ENCODE measurements around the gene NTF3.

Gene NTF3

GRCh38 chr12:5459051-5459782 lies 27.3 kb downstream of the NTF3 start:
- DNase-seq = no peak

- no peak for DNase-seq
Observed at GRCh38 chr12:5460817-5461216, 28.9 kb downstream of the NTF3 start.

- DNase-seq = peak; percentile 60
Observed at GRCh38 chr12:5461966-5462365, 30.1 kb downstream of the NTF3 start.

GRCh38 chr12:5464096-5464495 lies 32.2 kb downstream of the NTF3 start:
- DNase-seq = no peak

- no peak for DNase-seq
Observed at GRCh38 chr12:5465384-5465783, 33.5 kb downstream of the NTF3 start.

GRCh38 chr12:5466521-5466960 lies 34.6 kb downstream of the NTF3 start:
- DNase-seq = no peak

- DNase-seq = no peak
Observed at GRCh38 chr12:5467931-5468330, 36.0 kb downstream of the NTF3 start.

GRCh38 chr12:5470221-5470620 lies 38.3 kb downstream of the NTF3 start:
- DNase-seq = no peak

GRCh38 chr12:5470703-5471102 lies 38.8 kb downstream of the NTF3 start:
- DNase-seq = no peak

- DNase-seq = no peak
Observed at GRCh38 chr12:5473076-5473782, 41.3 kb downstream of the NTF3 start.

- no peak for DNase-seq
Observed at GRCh38 chr12:5473783-5474116, 41.8 kb downstream of the NTF3 start.

GRCh38 chr12:5476356-5476755 lies 44.4 kb downstream of the NTF3 start:
- no peak for DNase-seq

GRCh38 chr12:5478081-5478706 lies 46.3 kb downstream of the NTF3 start:
- no peak for DNase-seq

- DNase-seq = peak; percentile 63
Observed at GRCh38 chr12:5479761-5480160, 47.9 kb downstream of the NTF3 start.

GRCh38 chr12:5480218-5480937 lies 48.5 kb downstream of the NTF3 start:
- DNase-seq = no peak

- DNase-seq = no peak
Observed at GRCh38 chr12:5480938-5481303, 49.0 kb downstream of the NTF3 start.

- DNase-seq = no peak
Observed at GRCh38 chr12:5481645-5482044, 49.7 kb downstream of the NTF3 start.

GRCh38 chr12:5484426-5484825 lies 52.5 kb downstream of the NTF3 start:
- DNase-seq = no peak

GRCh38 chr12:5485454-5485853 lies 53.5 kb downstream of the NTF3 start:
- no peak for DNase-seq

GRCh38 chr12:5487076-5487475 lies 55.2 kb downstream of the NTF3 start:
- DNase-seq = no peak

- no peak for DNase-seq
Observed at GRCh38 chr12:5487948-5488625, 56.2 kb downstream of the NTF3 start.

- DNase-seq = no peak
Observed at GRCh38 chr12:5488626-5488955, 56.7 kb downstream of the NTF3 start.

GRCh38 chr12:5489017-5489416 lies 57.1 kb downstream of the NTF3 start:
- no peak for DNase-seq

All from DMS53 (cell line).